CD14-positive monocyte (primary cell): ENCODE data around the gene IDH2. TPM values are rescaled to one million over a fixed set of nuclear protein-coding genes. Genes with fewer than 3 reads are reported as not detected.

ENCODE experiments used
- DNase-seq, 3 donors: peaks; one replicate each; pipeline ENCODE4 v3.0.0-alpha.2; 2011 to 2022
- H2AFZ ChIP-seq: 2 replicates; pipeline ENCODE4 v1.6.0; 2012; ENCODE audit warnings: mild to moderate bottlenecking, low read depth, low read length, inconsistent platforms; ENCODE audit not compliant: insufficient read depth, poor library complexity, severe bottlenecking
- H3K27ac ChIP-seq, 2 donors: 1 replicate in 1 of 2; 2 replicates in 1 of 2; pipeline ENCODE4 v1.5.1; 2012 to 2013; ENCODE audit warnings: low read length in 2 of 2, control low read depth in 1 of 2, inconsistent platforms in 1 of 2, low read depth in 1 of 2, mild to moderate bottlenecking in 1 of 2
- H3K27me3 ChIP-seq, 2 donors: one replicate each; pipeline versions ENCODE4 v1.6.0 to v1.6.1; 2011 to 2013; ENCODE audit warnings: low read length in 2 of 2; ENCODE audit not compliant: control insufficient read depth in 2 of 2, insufficient read depth in 2 of 2
- H3K36me3 ChIP-seq, 2 donors: replicated peaks in 1 of 2; 1 replicate in 1 of 2; 2 replicates in 1 of 2; pipeline versions ENCODE4 v1.5.1 to v1.6.1; 2012 to 2013; ENCODE audit warnings: low read length in 2 of 2, control low read depth in 1 of 2, inconsistent platforms in 1 of 2, mild to moderate bottlenecking in 1 of 2; ENCODE audit not compliant: insufficient read depth in 2 of 2, control insufficient read depth in 1 of 2
- H3K4me1 ChIP-seq, 2 donors: 1 replicate in 1 of 2; 2 replicates in 1 of 2; pipeline versions ENCODE4 v1.5.1 to v1.6.1; 2012 to 2013; ENCODE audit warnings: low read length in 2 of 2, control low read depth in 1 of 2, inconsistent platforms in 1 of 2, mild to moderate bottlenecking in 1 of 2, moderate library complexity in 1 of 2; ENCODE audit not compliant: insufficient read depth in 2 of 2, control insufficient read depth in 1 of 2
- H3K4me2 ChIP-seq: replicated peaks from 2 replicates; pipeline ENCODE3; 2012; ENCODE audit warnings: low read length, moderate library complexity, mild to moderate bottlenecking; ENCODE audit not compliant: poor library complexity, severe bottlenecking; ENCODE audit errors: extremely low read depth
- H3K4me3 ChIP-seq, 3 experiments: fragments of 200-600 bp in 1 of 3; sonication (generic) in 1 of 3; replicated peaks in 1 of 3; 1 replicate in 2 of 3; 2 replicates in 1 of 3; pipeline ENCODE4 v1.5.1; 2011 to 2013; ENCODE audit warnings: low read length in 3 of 3, mild to moderate bottlenecking in 3 of 3, control low read depth in 2 of 3, low read depth in 2 of 3, inconsistent platforms in 1 of 3, moderate library complexity in 1 of 3
- H3K79me2 ChIP-seq: 2 replicates; pipeline ENCODE4 v1.6.0; 2012; ENCODE audit warnings: mild to moderate bottlenecking, control low read depth, inconsistent platforms, low read length, moderate library complexity; ENCODE audit not compliant: insufficient read depth
- H3K9ac ChIP-seq: 2 replicates; pipeline ENCODE4 v1.6.0; 2017; ENCODE audit warnings: low read length, mild to moderate bottlenecking; ENCODE audit not compliant: insufficient read depth, poor library complexity, severe bottlenecking
- H3K9me3 ChIP-seq, 2 donors: replicated peaks in 1 of 2; 1 replicate in 1 of 2; 2 replicates in 1 of 2; pipeline versions ENCODE4 v1.5.1 to v1.6.1; 2012 to 2013; ENCODE audit warnings: low read length in 2 of 2, control low read depth in 1 of 2; ENCODE audit not compliant: control insufficient read depth in 1 of 2, insufficient read depth in 1 of 2
- H4K20me1 ChIP-seq: 2 replicates; pipeline ENCODE4 v1.6.0; 2012; ENCODE audit warnings: mild to moderate bottlenecking, low read length, control low read depth, moderate library complexity; ENCODE audit not compliant: insufficient read depth
- H3K27ac Mint-ChIP-seq, 7 donors: one replicate each; pipeline ENCODE4 v1.8.0; 2020; ENCODE audit warnings: mild to moderate bottlenecking in 7 of 7, mixed read lengths in 7 of 7, moderate library complexity in 6 of 7, inconsistent platforms in 2 of 7
- H3K27me3 Mint-ChIP-seq, 3 donors: one replicate each; pipeline ENCODE4 v1.8.0; 2021 to 2022; ENCODE audit warnings: low read depth in 3 of 3, mild to moderate bottlenecking in 3 of 3, mixed read lengths in 3 of 3, moderate library complexity in 3 of 3, inconsistent platforms in 1 of 3
- H3K36me3 Mint-ChIP-seq, 2 donors: one replicate each; pipeline ENCODE4 v1.8.0; 2020; ENCODE audit warnings: mixed read lengths in 2 of 2, inconsistent platforms in 1 of 2, mild to moderate bottlenecking in 1 of 2
- H3K4me1 Mint-ChIP-seq: one replicate; pipeline ENCODE4 v1.8.0; 2020; ENCODE audit warnings: mild to moderate bottlenecking, mixed read lengths
- H3K4me3 Mint-ChIP-seq, 2 donors: one replicate each; pipeline ENCODE4 v1.8.0; 2020; ENCODE audit warnings: mild to moderate bottlenecking in 2 of 2, mixed read lengths in 2 of 2, moderate library complexity in 1 of 2
- H3K9me3 Mint-ChIP-seq, 7 donors: one replicate each; pipeline ENCODE4 v1.8.0; 2020 to 2022; ENCODE audit warnings: mixed read lengths in 7 of 7, mild to moderate bottlenecking in 6 of 7, moderate library complexity in 6 of 7, inconsistent platforms in 2 of 7
- WGBS: methylation state at CpG from one replicate; pipeline ENCODE4 v1.1.5; 2013; ENCODE audit warnings: missing lambda C conversion rate; ENCODE audit not compliant: insufficient coverage; 5-methylcytosine and 5-hydroxymethylcytosine counted together
- intact Hi-C, 2 donors: fragments of 100-400 bp; cut with micrococcal nuclease; formaldehyde crosslinking; loops; one replicate each; pipeline versions ENCODE4 v1.15.0 to v1.15.1; 2023
- polyA plus RNA-seq, 3 donors: library from polyadenylated mRNA; depleted of rRNA in 1 of 3; unstranded in 2 of 3; stranded (reverse) in 1 of 3; fragments of 300-500 nt in 2 of 3; fragments of >200 nt in 1 of 3; fragmentation: Illumina TruSeq in 2 of 3; gene quantifications; 1 replicate in 2 of 3; 2 replicates in 1 of 3; pipeline ENCODE4 v1.2.3, GENCODE V29; 2012 to 2021
- TF ChIP-seq, protein P1 (sequence below): fragments of 200-600 bp; IDR thresholded peaks from one replicate; pipeline ENCODE4 v1.8.0; 2022; ENCODE audit warnings: antibody characterized with exemption, mild to moderate bottlenecking

The IDH2 gene
- polyA plus RNA-seq, 3 donors = 40.6 to 115 (median 82.2) TPM

DNA sequence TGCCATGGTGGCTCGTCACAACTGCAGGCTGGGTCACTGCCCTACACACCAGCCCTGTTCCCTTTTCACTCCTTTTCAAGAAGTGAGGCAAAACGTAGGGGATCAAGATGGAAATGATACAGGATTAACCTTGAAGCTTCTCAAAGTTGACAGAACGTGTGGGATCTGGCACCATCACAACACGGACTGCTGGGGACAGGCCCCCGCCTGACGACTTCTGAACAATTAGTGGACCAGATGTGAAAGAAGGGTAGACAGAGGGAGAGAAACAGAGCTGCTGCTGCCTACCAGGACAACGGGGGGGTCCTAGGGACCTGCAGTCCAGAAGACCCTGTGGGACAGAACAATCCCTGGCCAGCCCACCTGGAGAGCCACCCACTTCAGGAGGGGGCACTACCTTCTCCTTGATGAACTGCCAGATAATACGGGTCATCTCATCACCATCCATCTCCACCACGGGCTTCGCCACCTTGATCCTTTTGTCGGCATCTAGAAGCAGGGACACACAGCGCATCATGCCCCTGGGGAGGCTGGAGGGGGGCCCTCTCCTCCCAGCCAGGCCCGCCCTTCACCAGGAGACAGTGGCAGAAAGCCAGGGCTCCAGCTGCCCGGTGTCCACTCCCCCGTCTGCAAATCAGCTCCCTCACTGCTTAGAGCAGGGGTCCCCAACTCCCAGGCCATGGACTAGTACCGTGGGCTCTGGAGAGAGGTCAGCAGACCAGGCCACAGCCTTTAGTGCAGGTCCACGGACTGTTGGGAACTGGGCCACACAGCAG lies 10.9 kb downstream of the IDH2 start:
- TF ChIP-seq, protein P1, sequence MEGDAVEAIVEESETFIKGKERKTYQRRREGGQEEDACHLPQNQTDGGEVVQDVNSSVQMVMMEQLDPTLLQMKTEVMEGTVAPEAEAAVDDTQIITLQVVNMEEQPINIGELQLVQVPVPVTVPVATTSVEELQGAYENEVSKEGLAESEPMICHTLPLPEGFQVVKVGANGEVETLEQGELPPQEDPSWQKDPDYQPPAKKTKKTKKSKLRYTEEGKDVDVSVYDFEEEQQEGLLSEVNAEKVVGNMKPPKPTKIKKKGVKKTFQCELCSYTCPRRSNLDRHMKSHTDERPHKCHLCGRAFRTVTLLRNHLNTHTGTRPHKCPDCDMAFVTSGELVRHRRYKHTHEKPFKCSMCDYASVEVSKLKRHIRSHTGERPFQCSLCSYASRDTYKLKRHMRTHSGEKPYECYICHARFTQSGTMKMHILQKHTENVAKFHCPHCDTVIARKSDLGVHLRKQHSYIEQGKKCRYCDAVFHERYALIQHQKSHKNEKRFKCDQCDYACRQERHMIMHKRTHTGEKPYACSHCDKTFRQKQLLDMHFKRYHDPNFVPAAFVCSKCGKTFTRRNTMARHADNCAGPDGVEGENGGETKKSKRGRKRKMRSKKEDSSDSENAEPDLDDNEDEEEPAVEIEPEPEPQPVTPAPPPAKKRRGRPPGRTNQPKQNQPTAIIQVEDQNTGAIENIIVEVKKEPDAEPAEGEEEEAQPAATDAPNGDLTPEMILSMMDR = no peak

DNA sequence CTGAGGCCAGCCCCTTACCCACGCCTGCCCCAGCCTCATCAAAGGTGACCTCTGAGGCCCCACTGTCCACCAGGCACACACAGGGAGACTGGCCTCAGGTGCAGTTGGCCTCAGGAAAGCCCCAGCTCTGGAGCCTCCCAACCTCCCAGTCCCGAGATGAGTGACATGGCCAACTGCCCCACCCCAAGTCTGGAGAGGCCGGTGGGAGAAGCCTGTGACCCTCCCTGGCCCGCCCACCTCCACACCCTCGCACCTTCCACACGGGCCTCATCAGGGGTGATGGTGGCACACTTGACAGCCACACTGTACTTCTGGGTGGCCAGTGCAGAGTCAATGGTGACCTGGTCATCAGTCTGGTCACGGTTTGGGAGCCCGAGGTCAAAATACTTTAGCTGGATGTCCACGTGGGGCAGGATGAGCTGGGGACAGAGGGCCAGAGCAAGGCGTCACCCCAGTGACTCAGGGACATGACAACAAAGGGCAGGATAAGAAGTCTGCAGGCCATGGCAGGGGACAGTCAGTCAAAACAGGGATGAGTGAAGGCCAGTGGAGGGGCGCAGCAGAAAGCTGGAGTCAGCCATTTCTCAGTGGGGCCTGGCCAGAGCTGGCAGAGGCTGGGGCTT lies 11.9 kb downstream of the IDH2 start:
- intact Hi-C loops = no loop called here
- H3K79me2 ChIP-seq = peaks cover 46% of the 10 kb centered on the region
- H3K4me2 ChIP-seq = no peak overlapping the region
- Mint-ChIP-seq H3K4me1 (peaks cover 18% of the 10 kb centered on the region), H3K27me3 (peaks cover 0 to 1% (median 1%) of the 10 kb centered on the region in 3 donors), H3K9me3 (no peaks in the 10 kb centered on the region), H3K4me3 (no peak overlapping the region), H3K36me3 (peaks cover 38 to 68% of the 10 kb centered on the region in 2 donors), H3K27ac (peak overlapping the region in 2 of 7 donors; percentile 10 to 78)
- H3K27ac ChIP-seq = no peak overlapping the region
- no peak overlapping the region for H3K4me3 ChIP-seq
- H3K9me3 ChIP-seq = no peaks in the 10 kb centered on the region
- TF ChIP-seq, protein P1 = no peak
- H3K27me3 ChIP-seq = no peaks in the 10 kb centered on the region
- WGBS = 96% methylated on average over 10 of the region's 11 CpGs
- H2AFZ ChIP-seq = no peak overlapping the region
- H3K36me3 ChIP-seq = peaks cover 38 to 54% of the 10 kb centered on the region in 2 donors
- peaks cover 9 to 16% of the 10 kb centered on the region in 2 donors for H3K4me1 ChIP-seq
- H3K9ac ChIP-seq = no peak overlapping the region
- no peak for DNase-seq
- peaks cover 19% of the 10 kb centered on the region for H4K20me1 ChIP-seq

More for the DNA sequence above, 10.9 kb downstream of the IDH2 start:
- H3K27me3 ChIP-seq = no peaks in the 10 kb centered on the region
- no peaks in the 10 kb centered on the region for H3K9me3 Mint-ChIP-seq
- no peak overlapping the region for H3K4me3 Mint-ChIP-seq
- peaks cover 56% of the 10 kb centered on the region for H3K79me2 ChIP-seq
- H3K27me3 Mint-ChIP-seq = peaks cover 0 to 1% (median 1%) of the 10 kb centered on the region in 3 donors
- intact Hi-C loops = no loop called here
- peak overlapping the region in 1 of 7 donors; percentile 32 for H3K27ac Mint-ChIP-seq
- H4K20me1 ChIP-seq = peaks cover 25% of the 10 kb centered on the region
- no peak overlapping the region for H3K4me3 ChIP-seq
- peaks cover 38 to 70% of the 10 kb centered on the region in 2 donors for H3K36me3 Mint-ChIP-seq
- DNase-seq = no peak
- H3K4me1 ChIP-seq = peaks cover 4 to 5% of the 10 kb centered on the region in 2 donors
- WGBS = 94% methylated on average over 11 of the region's 17 CpGs
- H3K36me3 ChIP-seq = peaks cover 38 to 54% of the 10 kb centered on the region in 2 donors
- H3K9me3 ChIP-seq = no peaks in the 10 kb centered on the region
- H2AFZ ChIP-seq = no peak overlapping the region
- H3K4me1 Mint-ChIP-seq = peaks cover 11% of the 10 kb centered on the region
- H3K4me2 ChIP-seq = no peak overlapping the region
- H3K9ac ChIP-seq = no peak overlapping the region
- peak overlapping the region in 1 of 2 donors; percentile 14 for H3K27ac ChIP-seq
